H1 (cell line): ENCODE data around the gene TNP2. TPM values are rescaled to one million over a fixed set of nuclear protein-coding genes. Genes with fewer than 3 reads are reported as not detected.

Source experiments
- BCL11A ChIP-seq, 2 experiments: IDR thresholded peaks; one replicate each; pipeline ENCODE4 v1.6.1; 2011; ENCODE audit warnings: low read depth in 2 of 2, low read length in 2 of 2, mild to moderate bottlenecking in 2 of 2
- NANOG ChIP-seq: IDR thresholded peaks from 2 replicates; pipeline ENCODE4 v1.6.1; 2011; ENCODE audit warnings: low read length, low read depth, mild to moderate bottlenecking, inconsistent platforms; ENCODE audit not compliant: insufficient read depth, poor library complexity, severe bottlenecking
- RAD21 ChIP-seq, 2 experiments: IDR thresholded peaks in 1 of 2; conservative IDR thresholded peaks in 1 of 2; 2 replicates each; pipeline ENCODE4 v1.6.1; 2011; ENCODE audit warnings: low read depth in 2 of 2, low read length in 2 of 2, improper control_type of control experiment in 1 of 2, inconsistent platforms in 1 of 2, mild to moderate bottlenecking in 1 of 2, moderate library complexity in 1 of 2
- SAP30 ChIP-seq: fragments of 300-600 bp; sonication (generic); IDR thresholded peaks from 2 replicates; pipeline ENCODE4 v1.7.1; 2012; ENCODE audit warnings: low read length, moderate library complexity, mild to moderate bottlenecking, inconsistent platforms; ENCODE audit not compliant: insufficient read depth, insufficient replicate concordance
- SIX5 ChIP-seq: IDR thresholded peaks from 2 replicates; pipeline ENCODE4 v1.6.1; 2011; ENCODE audit warnings: mild to moderate bottlenecking, low read depth, low read length
- TAF7 ChIP-seq: optimal IDR thresholded peaks from 2 replicates; pipeline ENCODE3; 2011; ENCODE audit warnings: low read depth, mild to moderate bottlenecking, inconsistent platforms, low read length, moderate library complexity, borderline replicate concordance
- polyA plus RNA-seq, 7 experiments: library from polyadenylated mRNA; depleted of rRNA in 3 of 7; stranded (reverse) in 5 of 7; unstranded in 2 of 7; fragments of >200 nt in 5 of 7; fragments of 200-250 nt in 2 of 7; gene quantifications; 1 replicate in 5 of 7; 2 replicates in 1 of 7; 4 replicates in 1 of 7; pipeline versions ENCODE4 v1.2.1 to v1.2.3, GENCODE V29; 2011 to 2013; ENCODE audit warnings: missing spikeins in 2 of 7, mixed read lengths in 2 of 7
- total RNA-seq: library from RNA; stranded (reverse); fragmentation: NEBNext Ultra II Directional; extraction: Animal tissue kit (Norgen Biotek cat#: 25700); gene quantifications from 2 replicates; pipeline ENCODE4 v1.2.1, GENCODE V29; 2021

TNP2 gene
- total and polyA plus RNA-seq, 2 of the 8 experiments (the other 6 are each of a cell fraction or from before 2014, with no cell fraction given), result not detected

- TF ChIP-seq NANOG, result no peak
- no peak for TF ChIP-seq BCL11A (IDR thresholded peaks at IDR 0.05; ENCODE audit: low read depth in 2 of 2, low read length in 2 of 2)
- no peak for TF ChIP-seq SIX5
- TF ChIP-seq TAF7, result no peak
- no peak for TF ChIP-seq SAP30
- no peak for TF ChIP-seq RAD21 (IDR thresholded peaks at IDR 0.05 in 1 of 2, conservative IDR thresholded peaks at IDR 0.05 in 1 of 2; ENCODE audit: low read depth in 2 of 2, low read length in 2 of 2)
Observed at GRCh38 chr16:11313493-11314308, 44.6 kb upstream of the TNP2 start (continued).
